ENCODE measurements around the gene UNC50.
"Not testable (repeated sequence)": the region's sequence is repeated elsewhere in the genome, so short reads cannot be mapped to it uniquely, and the experiment has no call there.

UNC50 gene

DNA sequence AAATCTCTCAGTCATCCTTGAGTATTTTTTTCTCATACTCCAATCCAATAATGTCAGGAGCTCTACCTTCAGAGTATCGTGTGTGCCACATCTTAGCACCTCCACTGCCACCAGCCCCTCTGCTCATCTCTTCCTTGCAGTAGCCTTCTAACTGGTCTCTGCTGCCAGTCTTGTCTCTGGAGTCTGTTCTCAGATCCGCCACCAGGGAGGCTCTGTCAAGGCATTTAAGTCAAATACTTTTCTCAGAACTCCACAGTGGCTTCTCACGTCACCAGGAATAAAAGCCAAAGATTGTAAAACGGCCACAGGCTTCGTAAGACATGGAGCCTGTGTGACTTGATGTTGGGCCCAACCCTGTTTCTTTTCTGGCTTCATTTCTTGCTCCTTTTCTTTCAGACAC, 7.1 kb downstream of the UNC50 start:
- DNase-seq: no peak

GRCh38 chr2:98617149-98617548, 8.8 kb downstream of the UNC50 start:
- DNase-seq: no peak

GRCh38 chr2:98623657-98624056, 15.3 kb downstream of the UNC50 start:
- peak in 1 of 2 experiments; percentile 35 for DNase-seq

DNA sequence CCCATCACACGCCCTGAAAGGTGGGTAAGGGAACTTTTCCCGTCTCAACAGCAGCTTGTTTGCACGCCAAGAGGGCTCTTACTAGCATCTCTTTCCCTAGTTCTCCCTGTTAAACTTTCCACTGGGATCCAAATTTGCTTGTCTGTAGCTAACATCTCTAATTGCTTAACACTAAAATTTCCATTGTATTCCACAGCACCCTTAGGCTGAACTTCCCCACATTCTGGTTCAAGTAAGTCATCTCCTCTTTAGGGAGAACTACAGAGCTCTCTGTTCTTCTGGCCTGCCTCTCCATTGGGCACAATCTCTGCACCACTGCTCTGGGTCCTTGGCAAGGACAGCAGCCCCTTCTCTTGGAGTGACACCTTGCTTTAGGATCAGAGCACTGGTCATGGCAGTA, 24.0 kb downstream of the UNC50 start:
- no peak for DNase-seq

GRCh38 chr2:98634406-98635092, 26.2 kb downstream of the UNC50 start:
- DNase-seq: no peak

DNA sequence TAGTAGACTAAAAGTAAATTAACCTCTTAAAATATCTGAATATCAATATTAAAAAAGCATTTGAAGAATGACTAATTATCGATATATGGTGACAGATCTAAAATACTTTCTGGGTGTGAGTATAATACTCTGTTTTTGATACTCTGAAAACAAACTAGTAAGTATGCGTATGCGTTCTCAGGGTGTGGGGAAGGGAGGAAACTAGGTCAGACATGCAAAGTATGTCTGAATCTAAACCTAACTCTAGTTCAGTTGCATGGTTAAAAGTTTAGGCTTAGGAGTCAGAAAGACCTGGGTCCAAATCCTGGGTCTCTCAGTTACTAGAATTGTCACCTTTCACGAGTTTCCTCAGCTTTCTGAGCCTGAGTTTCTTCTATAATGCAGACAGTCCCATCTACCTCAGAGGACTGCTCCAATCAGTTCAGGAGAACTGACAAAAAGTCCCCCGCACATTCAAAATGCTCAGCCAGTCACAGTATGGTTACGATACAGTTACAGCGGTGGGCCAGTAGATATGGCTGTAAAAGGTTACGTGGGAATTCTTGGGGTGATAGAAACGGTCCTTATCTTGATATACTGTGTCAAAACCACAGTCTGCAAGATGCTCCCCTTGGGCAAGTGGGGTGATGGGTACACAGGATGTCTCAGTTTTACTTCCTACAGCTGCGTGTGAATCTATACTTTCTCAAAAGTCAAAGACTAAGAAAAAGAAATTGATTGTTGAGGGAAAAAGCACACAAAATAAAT, 29.2 kb downstream of the UNC50 start:
- no peak for DNase-seq

- DNase-seq: no peak
Measured at GRCh38 chr2:98643496-98644100, 35.2 kb downstream of the UNC50 start.

DNA sequence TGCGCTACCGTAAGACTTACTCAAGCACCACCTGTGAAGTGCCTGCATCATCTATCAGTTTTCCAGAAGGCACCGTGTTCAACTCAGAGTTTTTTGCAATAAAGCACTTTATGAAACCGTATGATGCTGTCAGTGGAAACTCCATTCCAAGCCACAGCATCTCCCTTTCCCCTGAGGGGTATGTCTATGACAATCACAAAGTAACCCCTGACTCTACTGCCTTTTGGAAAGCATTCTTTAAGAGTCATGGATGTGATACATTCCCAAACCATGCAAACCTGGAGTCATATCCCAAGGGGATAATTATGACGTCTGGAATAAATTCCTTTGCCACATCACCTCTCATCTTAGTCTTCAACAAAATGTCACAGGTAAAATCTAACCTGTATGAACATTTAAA, 39.2 kb downstream of the UNC50 start:
- no peak for DNase-seq

DNA sequence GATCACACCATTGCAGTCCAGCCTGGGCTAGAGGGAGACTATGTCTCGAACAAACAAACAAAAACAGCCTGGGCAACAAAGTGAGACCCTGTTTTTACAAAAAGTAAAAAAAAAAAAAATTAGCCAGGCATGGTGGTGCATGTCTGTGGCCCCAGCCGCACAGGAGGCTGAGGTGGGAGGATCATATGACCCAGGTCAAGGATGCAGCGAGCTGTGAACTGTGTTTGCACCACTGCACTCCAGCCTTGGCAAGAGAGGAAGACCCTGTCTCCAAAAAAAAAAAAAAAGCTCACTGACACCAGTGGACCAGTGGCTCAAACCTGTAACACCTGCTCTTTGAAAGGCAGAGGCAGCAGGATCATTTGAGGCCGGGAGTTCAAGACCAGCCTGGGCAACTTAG, 40.1 kb downstream of the UNC50 start:
- DNase-seq: no peak

DNA sequence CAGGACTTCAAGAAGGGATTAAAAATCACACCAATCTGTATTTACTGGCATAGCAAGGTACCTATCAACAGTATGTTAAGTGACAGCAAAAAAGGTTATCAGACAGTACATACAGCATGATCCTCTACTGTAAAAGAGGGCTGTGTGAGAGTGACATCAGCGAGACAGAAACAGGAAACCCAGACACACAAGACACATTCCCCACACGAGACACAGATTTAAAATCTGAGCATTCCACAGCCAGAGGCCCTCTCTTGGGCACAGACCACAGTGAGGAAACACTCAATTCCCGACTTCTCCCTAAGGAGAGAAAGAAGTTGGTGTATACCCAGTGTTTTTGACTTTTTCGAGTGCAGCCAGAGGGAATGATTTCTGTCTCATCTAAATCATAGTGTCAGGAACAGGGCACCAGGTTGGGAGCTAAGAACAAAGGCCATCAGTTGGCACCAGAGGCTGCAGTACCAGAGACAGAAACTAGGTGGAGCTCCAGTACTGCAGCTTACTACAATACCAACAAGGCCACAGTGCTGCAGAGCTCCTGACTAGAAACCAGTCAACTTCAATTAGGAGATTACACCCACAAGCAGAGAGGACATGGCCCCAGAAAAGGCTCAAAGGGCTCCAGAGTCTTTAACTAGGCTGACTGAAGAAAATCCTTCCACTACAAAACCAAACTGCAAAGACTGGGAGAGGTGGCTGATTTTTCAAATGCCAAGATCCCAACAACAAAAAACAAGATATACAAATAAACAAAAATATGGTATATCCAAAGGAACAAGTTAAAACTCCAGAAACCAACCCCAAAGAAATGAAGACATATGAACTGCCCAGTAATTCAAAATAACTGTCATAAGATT, 41.0 kb downstream of the UNC50 start:
- DNase-seq: peak; percentile 66 to 85

- DNase-seq: no peak
Measured at GRCh38 chr2:98649992-98650375, 41.6 kb downstream of the UNC50 start.

GRCh38 chr2:98650998-98651397, 42.6 kb downstream of the UNC50 start:
- no peak for DNase-seq

- DNase-seq: no peak
Measured at GRCh38 chr2:98654699-98655495, 46.5 kb downstream of the UNC50 start.

GRCh38 chr2:98656800-98657199, 48.4 kb downstream of the UNC50 start:
- DNase-seq: no peak

DNA sequence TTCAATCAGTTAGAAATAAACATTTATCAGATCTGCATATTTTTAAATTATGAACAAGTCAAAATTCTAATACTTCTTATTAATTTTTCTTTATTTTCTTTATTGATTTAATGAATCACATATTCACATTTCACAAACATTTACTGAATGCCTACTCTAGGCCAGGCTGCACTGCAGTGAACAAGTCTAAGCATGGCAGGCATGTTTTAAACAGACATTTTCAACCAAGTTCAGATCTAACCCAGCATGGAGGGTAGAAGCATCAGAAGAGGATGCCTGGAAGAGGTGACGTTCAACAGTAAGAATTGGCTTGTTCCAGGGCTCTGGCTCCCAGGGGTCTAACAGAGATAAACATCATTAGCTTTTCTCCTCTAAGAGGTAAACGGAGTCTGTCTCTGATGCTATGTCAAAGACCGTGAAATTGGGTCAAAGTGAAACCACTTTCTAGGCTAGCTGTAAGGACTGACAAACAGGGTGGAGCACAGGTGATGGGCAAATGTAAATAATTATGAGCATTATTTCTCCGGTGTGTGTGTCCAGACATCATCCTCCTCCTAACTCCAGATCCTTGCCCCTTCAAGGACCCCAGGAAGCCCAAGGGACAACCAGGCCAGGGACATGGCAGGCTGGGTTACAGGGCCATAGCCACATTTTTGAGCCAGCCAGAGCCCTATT, 50.6 kb downstream of the UNC50 start:
- no peak for DNase-seq

DNA sequence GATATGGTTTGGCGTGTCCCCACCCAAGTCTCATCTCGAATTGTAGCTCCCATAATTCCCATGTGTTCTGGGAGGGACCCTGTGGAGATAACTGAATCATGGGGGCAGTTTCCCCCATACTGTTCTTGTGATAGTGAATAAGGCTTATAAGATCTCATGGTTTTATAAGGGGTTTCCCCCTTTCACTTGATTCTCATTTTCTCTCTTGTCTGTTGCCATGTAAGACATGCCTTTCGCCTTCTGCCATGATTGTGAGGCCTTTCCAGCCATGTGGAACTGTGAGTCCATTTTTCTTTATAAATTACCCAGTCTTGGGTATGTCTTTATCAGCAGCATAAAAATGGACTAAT, 51.1 kb downstream of the UNC50 start:
- not testable (repeated sequence) for DNase-seq

DNA sequence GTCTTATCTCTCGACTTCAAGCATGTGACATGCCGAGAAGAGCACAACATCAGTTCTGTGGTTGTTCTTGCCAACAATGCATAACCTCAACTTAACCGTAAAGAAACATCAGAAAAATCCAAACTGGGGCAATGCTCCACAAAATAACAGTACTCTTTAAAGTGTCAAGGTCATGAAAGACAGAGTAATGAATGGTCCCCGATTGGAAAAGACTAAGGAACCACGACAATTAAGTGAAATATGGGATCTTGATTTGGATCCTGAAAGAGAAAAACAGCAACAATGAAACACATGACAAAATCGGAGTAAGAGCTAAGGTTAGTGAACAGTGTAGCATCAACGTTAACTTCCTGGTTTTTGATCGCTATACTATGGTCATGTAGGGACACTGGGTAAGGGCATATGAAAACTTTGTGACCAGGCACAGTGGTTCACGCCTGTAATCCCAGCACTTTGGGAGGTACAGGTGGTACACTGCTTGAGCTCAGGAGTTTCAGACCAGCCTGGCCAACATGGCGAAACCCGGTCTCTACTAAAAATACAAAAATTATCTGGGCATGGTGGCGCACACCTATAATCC, 55.2 kb downstream of the UNC50 start:
- DNase-seq: no peak

- DNase-seq: no peak
Measured at GRCh38 chr2:98664323-98664722, 55.9 kb downstream of the UNC50 start.

DNA sequence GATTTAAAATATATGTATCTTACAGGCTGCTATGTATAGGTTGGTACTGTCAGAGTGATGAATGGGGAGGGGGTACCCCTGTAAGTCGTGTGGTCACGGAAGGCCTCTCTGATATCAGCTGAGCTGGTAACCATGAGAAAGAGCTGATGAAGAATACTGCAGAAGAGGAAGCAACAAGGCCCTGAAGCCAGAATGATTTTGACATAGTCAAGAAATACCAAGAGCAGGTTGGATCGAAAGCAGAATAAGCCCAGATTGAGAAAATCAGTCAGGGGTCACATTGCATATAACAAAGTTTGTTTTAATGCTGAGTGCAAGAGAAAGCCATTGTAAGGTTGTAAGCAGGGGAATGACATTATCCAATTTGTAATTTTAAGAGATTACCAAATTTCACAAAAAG, 57.3 kb downstream of the UNC50 start:
- no peak for DNase-seq
